Sigmoid colon (tissue), 7 donors: ENCODE results near the gene PLXNB2. TPM values are rescaled to one million over a fixed set of nuclear protein-coding genes. Genes with fewer than 3 reads are reported as not detected.

Experiments
- DNase-seq: peaks from one replicate; pipeline ENCODE4 v3.0.0-alpha.2; 2019
- H3K27ac ChIP-seq, 4 donors: fragments of 200-600 bp; sonication (generic); one replicate each; pipeline ENCODE4 v1.5.1; 2016 to 2019; ENCODE audit warnings: mild to moderate bottlenecking in 1 of 4
- H3K27me3 ChIP-seq, 3 donors: fragments of 200-600 bp; sonication (generic); one replicate each; pipeline ENCODE4 v1.5.1; 2019; ENCODE audit warnings: mild to moderate bottlenecking in 1 of 3
- H3K36me3 ChIP-seq, 4 donors: fragments of 200-600 bp; sonication (generic); one replicate each; pipeline ENCODE4 v1.5.1; 2016 to 2019
- H3K4me1 ChIP-seq, 4 donors: fragments of 200-600 bp; sonication (generic); one replicate each; pipeline ENCODE4 v1.5.1; 2017 to 2019
- H3K4me3 ChIP-seq, 4 donors: fragments of 200-600 bp; sonication (generic); one replicate each; pipeline ENCODE4 v1.5.1; 2017 to 2019; ENCODE audit warnings: mild to moderate bottlenecking in 2 of 4, moderate library complexity in 1 of 4
- H3K9me3 ChIP-seq, 4 donors: fragments of 200-600 bp in 3 of 4; sonication (generic) in 3 of 4; one replicate each; pipeline versions ENCODE4 v1.5.1 to v1.6.1; 2013 to 2019
- CTCF ChIP-seq, 4 experiments: fragments of 450-650 bp in 3 of 4; fragments of 200-600 bp in 1 of 4; IDR thresholded peaks; one replicate each; pipeline ENCODE4 v1.5.1; 2016 to 2019; ENCODE audit warnings: antibody characterized with exemption in 4 of 4, mild to moderate bottlenecking in 3 of 4, moderate library complexity in 2 of 4
- EP300 ChIP-seq, 4 donors: sonication (generic); formaldehyde crosslinking; IDR thresholded peaks; one replicate each; pipeline ENCODE4 v1.6.1; 2017; ENCODE audit warnings: antibody characterized with exemption in 4 of 4
- POLR2A ChIP-seq, 2 donors: fragments of 450-650 bp; IDR thresholded peaks; one replicate each; pipeline ENCODE4 v1.6.1; 2016; ENCODE audit warnings: antibody characterized with exemption in 2 of 2, mild to moderate bottlenecking in 2 of 2, moderate library complexity in 2 of 2
- POLR2AphosphoS5 ChIP-seq, 4 donors: sonication (generic); formaldehyde crosslinking; IDR thresholded peaks; one replicate each; pipeline ENCODE4 v1.6.1; 2017; ENCODE audit warnings: antibody characterized with exemption in 4 of 4
- WGBS, 2 donors: extraction: QIAGEN DNeasy Blood & Tissue Kit; methylation state at CpG; one replicate each; pipeline ENCODE4 v1.1.7; 2013; 5-methylcytosine and 5-hydroxymethylcytosine counted together
- intact Hi-C: fragments of 100-400 bp; cut with DNase I; formaldehyde crosslinking; loops from one replicate; pipeline ENCODE4 v1.15.1; 2023
- polyA plus RNA-seq, 3 donors: library from polyadenylated mRNA; stranded (reverse); fragments of 200-250 nt; gene quantifications; one replicate each; pipeline ENCODE4 v1.2.3, GENCODE V29; 2013
- total RNA-seq, 4 donors: library from RNA; depleted of rRNA; stranded (reverse); fragments of >200 nt; gene quantifications; one replicate each; pipeline ENCODE4 v1.1.0, GENCODE V29; 2016
- donor health status: healthy with polysubstance abuse.
- donor health status: Bipolar disorder and iron deficiency.
- donor health status: healthy.

The PLXNB2 gene
- total and polyA plus RNA-seq, 7 donors, result 18.6 to 150 (median 67.5) TPM

GRCh38 chr22:50272044-50272802, 35.2 kb downstream of the PLXNB2 start:
- Histone ChIP-seq H3K27ac (peak overlapping the region in 1 of 4 donors; percentile 32), H3K4me1 (peaks cover 0 to 52% (median 48%) of the 10 kb centered on the region in 4 donors), H3K4me3 (peak overlapping the region in 3 of 4 donors; percentile 49 to 57 (median 54)), H3K27me3 (peaks cover 4 to 31% (median 23%) of the 10 kb centered on the region in 3 donors), H3K36me3 (peaks cover 0 to 23% (median 15%) of the 10 kb centered on the region in 4 donors), H3K9me3 (no peaks in the 10 kb centered on the region)
- no peak for DNase-seq
- 44 to 50% methylated on average over 26 of the region's 26 CpGs for WGBS, 2 donors
- intact Hi-C loops, result no loop called here
- no peak for TF ChIP-seq CTCF (IDR thresholded peaks at IDR 0.05)
- no peak for TF ChIP-seq POLR2AphosphoS5 (IDR thresholded peaks at IDR 0.05)
- TF ChIP-seq EP300 (IDR thresholded peaks at IDR 0.05), result no peak
- TF ChIP-seq POLR2A (IDR thresholded peaks at IDR 0.05), result no peak

GRCh38 chr22:50271519-50271970, 35.9 kb downstream of the PLXNB2 start:
- Histone ChIP-seq H3K4me3 (peak overlapping the region in 3 of 4 donors; percentile 49 to 57 (median 54)), H3K4me1 (peaks cover 0 to 59% (median 52%) of the 10 kb centered on the region in 4 donors), H3K9me3 (no peaks in the 10 kb centered on the region), H3K36me3 (peaks cover 0 to 16% (median 12%) of the 10 kb centered on the region in 4 donors), H3K27me3 (peaks cover 4 to 38% (median 23%) of the 10 kb centered on the region in 3 donors), H3K27ac (peak overlapping the region in 2 of 4 donors; percentile 52 to 72)
- WGBS, 2 donors, result 1% methylated on average over 45 of the region's 45 CpGs
- intact Hi-C loops, result no loop called here
- TF ChIP-seq EP300 (IDR thresholded peaks at IDR 0.05), result no peak
- TF ChIP-seq CTCF (IDR thresholded peaks at IDR 0.05), result no peak
- TF ChIP-seq POLR2AphosphoS5 (IDR thresholded peaks at IDR 0.05), result peak in 1 of 4 donors; percentile 8
- DNase-seq, result no peak

GRCh38 chr22:50270666-50271394, 36.6 kb downstream of the PLXNB2 start:
- intact Hi-C loops, result no loop called here
- Histone ChIP-seq H3K27me3 (peaks cover 4 to 39% (median 23%) of the 10 kb centered on the region in 3 donors), H3K9me3 (no peaks in the 10 kb centered on the region), H3K4me1 (peaks cover 0 to 59% (median 48%) of the 10 kb centered on the region in 4 donors), H3K27ac (peak overlapping the region; percentile 24 to 72 (median 54)), H3K36me3 (peaks cover 0 to 11% (median 9%) of the 10 kb centered on the region in 4 donors), H3K4me3 (peak overlapping the region; percentile 19 to 57 (median 52))
- no peak for DNase-seq
- WGBS, 2 donors, result 2 to 3% methylated on average over 53 of the region's 53 CpGs
- TF ChIP-seq POLR2A (IDR thresholded peaks at IDR 0.05) (no peak), EP300 (IDR thresholded peaks at IDR 0.05) (no peak), CTCF (IDR thresholded peaks at IDR 0.05) (no peak), POLR2AphosphoS5 (IDR thresholded peaks at IDR 0.05) (no peak)

- intact Hi-C loops, result no loop called here
- WGBS, 2 donors, result 1% methylated on average over 92 of the region's 92 CpGs
- no peaks in the 10 kb centered on the region for H3K9me3 ChIP-seq
- peaks cover 0 to 4% (median 2%) of the 10 kb centered on the region in 4 donors for H3K36me3 ChIP-seq
- H3K4me1 ChIP-seq, result peaks cover 0 to 59% (median 48%) of the 10 kb centered on the region in 4 donors
- peaks cover 4 to 39% (median 23%) of the 10 kb centered on the region in 3 donors for H3K27me3 ChIP-seq
- peak within 1 kb of the TSS; percentile 52 to 72 (median 56) for H3K27ac ChIP-seq
- DNase-seq, result no peak
- H3K4me3 ChIP-seq, result peak within 1 kb of the TSS; percentile 19 to 57 (median 52)
- TF ChIP-seq POLR2AphosphoS5 (IDR thresholded peaks at IDR 0.05) (no peak), POLR2A (IDR thresholded peaks at IDR 0.05) (no peak), EP300 (IDR thresholded peaks at IDR 0.05) (no peak), CTCF (IDR thresholded peaks at IDR 0.05) (no peak)
These were observed 37.3 kb downstream of the PLXNB2 start, which contains the start of gene MAPK11 for GRCh38 chr22:50269970-50270665. Gene MAPK11, minus strand, starts transcription at chr22:50270380. Its CDS starts 88 bp downstream, at chr22:50270292.
